Activated B cell treated with CpG ODN at 0.5 μM for 24 hours (primary cell): ENCODE measurements around the gene FA2H. TPM values are rescaled to one million over a fixed set of nuclear protein-coding genes. Genes with fewer than 3 reads are reported as not detected.
"Not testable (repeated sequence)": the region's sequence is repeated elsewhere in the genome, so short reads cannot be mapped to it uniquely, and the experiment has no call there.

Experiments
- ATAC-seq: fragments of 200-7000 bp; cut with Tn5 transposase; one replicate; pipeline ENCODE4 v1.10.0; 2021; ENCODE audit warnings: low read depth, mild to moderate bottlenecking, moderate library complexity
- CTCF ChIA-PET: fragments of 350-600 bp; sonication (Branson Sonifier 250); formaldehyde crosslinking; loops from one replicate; lab custom pipeline; 2021; ENCODE audit warnings: antibody characterized with exemption; lab: Charles Lee
- POLR2A ChIA-PET: fragments of 350-600 bp; sonication (Branson Sonifier 250); formaldehyde crosslinking; loops from one replicate; lab custom pipeline; 2021; ENCODE audit warnings: antibody characterized with exemption; lab: Charles Lee
- DNase-seq: peaks from one replicate; pipeline ENCODE4 v3.0.0; 2022
- H3K27ac Mint-ChIP-seq: one replicate; pipeline ENCODE4 v1.8.0; 2020; ENCODE audit warnings: mixed read lengths
- H3K27me3 Mint-ChIP-seq: one replicate; pipeline ENCODE4 v1.8.0; 2021; ENCODE audit warnings: mixed read lengths
- H3K36me3 Mint-ChIP-seq: one replicate; pipeline ENCODE4 v1.8.0; 2021; ENCODE audit warnings: low read depth, mixed read lengths
- H3K4me1 Mint-ChIP-seq: one replicate; pipeline ENCODE4 v1.8.0; 2021; ENCODE audit warnings: mixed read lengths
- H3K4me3 Mint-ChIP-seq: one replicate; pipeline ENCODE4 v1.8.0; 2020; ENCODE audit warnings: mild to moderate bottlenecking, mixed read lengths
- H3K9me3 Mint-ChIP-seq: one replicate; pipeline ENCODE4 v1.8.0; 2020; ENCODE audit warnings: mixed read lengths
- CTCF ChIP-seq: fragments of 200-600 bp; IDR thresholded peaks from one replicate; pipeline ENCODE4 v1.8.0; 2022; ENCODE audit warnings: antibody characterized with exemption, mild to moderate bottlenecking
- intact Hi-C: fragments of 100-400 bp; cut with micrococcal nuclease; formaldehyde crosslinking; loops from one replicate; pipeline ENCODE4 v1.15.1; 2024
- total RNA-seq: library from RNA; stranded (reverse); gene quantifications from 2 replicates; pipeline ENCODE4 v1.2.3, GENCODE V29; 2022

FA2H gene
- total RNA-seq, 1 donor from 2014 or later, result 0.78 TPM

- H3K27ac Mint-ChIP-seq, result no peak overlapping the region
- no peak for ATAC-seq
These were observed 19.0 kb upstream of the FA2H start for GRCh38 chr16:74793571-74793970.

GRCh38 chr16:74792225-74792624, 17.6 kb upstream of the FA2H start:
- no peaks in the 10 kb centered on the region for H3K36me3 Mint-ChIP-seq
- no peak for ATAC-seq
- ChIA-PET POLR2A (no interaction called here), CTCF (no interaction called here)
- intact Hi-C loops, result no loop called here
- H3K27me3 Mint-ChIP-seq, result peaks cover 19% of the 10 kb centered on the region
- DNase-seq, result no peak
- H3K4me3 Mint-ChIP-seq, result no peak overlapping the region
- no peak overlapping the region for H3K27ac Mint-ChIP-seq
- H3K4me1 Mint-ChIP-seq, result no peaks in the 10 kb centered on the region
- peaks cover 6% of the 10 kb centered on the region for H3K9me3 Mint-ChIP-seq
- TF ChIP-seq CTCF, result no peak

More at GRCh38 chr16:74793571-74793970, 19.0 kb upstream of the FA2H start:
- no peaks in the 10 kb centered on the region for H3K36me3 Mint-ChIP-seq
- intact Hi-C loops, result no loop called here
- H3K27me3 Mint-ChIP-seq, result peaks cover 21% of the 10 kb centered on the region
- no peak for TF ChIP-seq CTCF
- POLR2A ChIA-PET, result no interaction called here
- H3K4me1 Mint-ChIP-seq, result no peaks in the 10 kb centered on the region
- peaks cover 6% of the 10 kb centered on the region for H3K9me3 Mint-ChIP-seq
- CTCF ChIA-PET, result no interaction called here
- no peak overlapping the region for H3K4me3 Mint-ChIP-seq
- DNase-seq, result no peak

- H3K9me3 Mint-ChIP-seq, CTCF ChIA-PET, H3K4me3 Mint-ChIP-seq, DNase-seq, H3K36me3 Mint-ChIP-seq, H3K27ac Mint-ChIP-seq, POLR2A ChIA-PET, H3K4me1 Mint-ChIP-seq, ATAC-seq, intact Hi-C loops: not testable (repeated sequence)
- H3K27me3 Mint-ChIP-seq, result peaks cover 17% of the 10 kb centered on the region
These were observed 17.1 kb upstream of the FA2H start for GRCh38 chr16:74791749-74792148.

GRCh38 chr16:74788108-74788507, 13.5 kb upstream of the FA2H start:
- CTCF ChIA-PET, result no interaction called here
- H3K27ac Mint-ChIP-seq, result no peak overlapping the region
- no peak overlapping the region for H3K4me3 Mint-ChIP-seq
- H3K27me3 Mint-ChIP-seq, result peaks cover 6% of the 10 kb centered on the region
- H3K36me3 Mint-ChIP-seq, result no peaks in the 10 kb centered on the region
- H3K4me1 Mint-ChIP-seq, result no peaks in the 10 kb centered on the region
- peaks cover 6% of the 10 kb centered on the region for H3K9me3 Mint-ChIP-seq
- ATAC-seq (no peak), DNase-seq (no peak)
- POLR2A ChIA-PET, result no interaction called here
- intact Hi-C loops, result no loop called here
- no peak for TF ChIP-seq CTCF

- no peak for ATAC-seq
- no peak overlapping the region for H3K4me3 Mint-ChIP-seq
- no peak overlapping the region for H3K27ac Mint-ChIP-seq
- no peak for DNase-seq
- H3K36me3 Mint-ChIP-seq, result no peaks in the 10 kb centered on the region
- H3K4me1 Mint-ChIP-seq, result no peaks in the 10 kb centered on the region
- TF ChIP-seq CTCF, result no peak
- ChIA-PET CTCF (no interaction called here), POLR2A (no interaction called here)
- intact Hi-C loops, result no loop called here
- no peaks in the 10 kb centered on the region for H3K9me3 Mint-ChIP-seq
- H3K27me3 Mint-ChIP-seq, result peaks cover 9% of the 10 kb centered on the region
These were observed 10.4 kb upstream of the FA2H start for GRCh38 chr16:74785031-74785430.

GRCh38 chr16:74778646-74779045, 4.0 kb upstream of the FA2H start:
- ChIA-PET CTCF (no interaction called here), POLR2A (no interaction called here)
- ATAC-seq (no peak), DNase-seq (no peak)
- no peaks in the 10 kb centered on the region for H3K9me3 Mint-ChIP-seq
- no peak for TF ChIP-seq CTCF
- no peak overlapping the region for H3K27ac Mint-ChIP-seq
- intact Hi-C loops, result no loop called here
- no peak overlapping the region for H3K4me3 Mint-ChIP-seq
- H3K4me1 Mint-ChIP-seq, result peaks cover 12% of the 10 kb centered on the region
- no peaks in the 10 kb centered on the region for H3K36me3 Mint-ChIP-seq
- H3K27me3 Mint-ChIP-seq, result peaks cover 19% of the 10 kb centered on the region
